H1 (cell line): ENCODE measurements around the gene LRP1. TPM values are rescaled to one million over a fixed set of nuclear protein-coding genes. Genes with fewer than 3 reads are reported as not detected.
A peak's percentile ranks its signal among the peaks of the same experiment; 100 is the strongest.

Source experiments
- CTCF ChIA-PET: fragments of 300-600 bp; sonication (Branson Sonifier 250); formaldehyde crosslinking; loops from one replicate; lab custom pipeline; 2021; ENCODE audit not compliant: partially characterized antibody; lab: Charles Lee
- POLR2A ChIA-PET: fragments of 300-600 bp; sonication (Branson Sonifier 250); formaldehyde crosslinking; loops from one replicate; lab custom pipeline; 2021; ENCODE audit warnings: inconsistent platforms; ENCODE audit not compliant: partially characterized antibody; lab: Charles Lee
- DNase-seq, 2 experiments: peaks; one replicate each; pipeline versions ENCODE4 v3.0.0 to v3.0.0-alpha.2; 2010 to 2022; ENCODE audit warnings: low spot score in 2 of 2, low read depth in 1 of 2, mixed read lengths in 1 of 2
- FAIRE-seq: peaks from 2 replicates; lab custom pipeline; 2011; peaks lifted over from hg19 to GRCh38; lab: Jason Lieb, UNC
- H2AFZ ChIP-seq: 2 replicates; pipeline ENCODE4 v1.8.1; 2012; ENCODE audit warnings: low read length, inconsistent platforms
- H2AK5ac ChIP-seq: 2 replicates; pipeline ENCODE4 v1.6.1; 2013; ENCODE audit warnings: low read depth, low read length
- H2BK120ac ChIP-seq: replicated peaks from 2 replicates; pipeline ENCODE3; 2013; ENCODE audit warnings: low read depth, low read length, inconsistent platforms
- H2BK12ac ChIP-seq: 2 replicates; pipeline ENCODE4 v1.6.1; 2013; ENCODE audit warnings: low read depth, low read length
- H2BK15ac ChIP-seq: 2 replicates; pipeline ENCODE4 v1.6.1; 2013; ENCODE audit warnings: low read length
- H2BK20ac ChIP-seq: 2 replicates; pipeline ENCODE4 v1.6.1; 2013; ENCODE audit warnings: low read length
- H2BK5ac ChIP-seq: 2 replicates; pipeline ENCODE4 v1.6.1; 2013; ENCODE audit warnings: low read depth, low read length
- H3K14ac ChIP-seq: 2 replicates; pipeline ENCODE4 v1.6.1; 2013; ENCODE audit warnings: inconsistent platforms; ENCODE audit not compliant: insufficient read length
- H3K18ac ChIP-seq: 2 replicates; pipeline ENCODE4 v1.6.1; 2013; ENCODE audit warnings: low read length; ENCODE audit errors: extremely low read depth
- H3K23ac ChIP-seq: 2 replicates; pipeline ENCODE4 v1.6.1; 2013; ENCODE audit warnings: inconsistent platforms; ENCODE audit not compliant: insufficient read length
- H3K23me2 ChIP-seq: 2 replicates; pipeline ENCODE4 v1.6.1; 2013; ENCODE audit warnings: low read depth, low read length
- H3K27ac ChIP-seq: 2 replicates; pipeline ENCODE4 v1.6.1; 2011; ENCODE audit warnings: low read depth, low read length, inconsistent platforms
- H3K27me3 ChIP-seq, 4 experiments: replicated peaks in 1 of 4; 1 replicate in 1 of 4; 2 replicates in 3 of 4; pipeline versions ENCODE4 v1.6.1 to v1.8.1; 2011 to 2013; ENCODE audit warnings: low read length in 3 of 4, mild to moderate bottlenecking in 3 of 4, inconsistent platforms in 2 of 4, mixed read lengths in 2 of 4, moderate library complexity in 1 of 4; ENCODE audit not compliant: control insufficient read depth in 3 of 4, insufficient read depth in 3 of 4; ENCODE audit errors: extremely low read depth in 1 of 4
- H3K36me3 ChIP-seq, 4 experiments: 2 replicates each; pipeline versions ENCODE4 v1.6.1 to v1.8.1; 2011 to 2013; ENCODE audit warnings: mild to moderate bottlenecking in 4 of 4, low read length in 3 of 4, moderate library complexity in 2 of 4, control low read depth in 1 of 4, inconsistent platforms in 1 of 4; ENCODE audit not compliant: insufficient read depth in 4 of 4, control insufficient read depth in 2 of 4
- H3K4ac ChIP-seq: replicated peaks from 2 replicates; pipeline ENCODE3; 2013; ENCODE audit warnings: low read length, low read depth, mixed read lengths, inconsistent platforms; ENCODE audit not compliant: insufficient read length
- H3K4me1 ChIP-seq, 4 experiments: replicated peaks in 1 of 4; 1 replicate in 1 of 4; 2 replicates in 3 of 4; pipeline versions ENCODE4 v1.6.1 to v1.8.1; 2011 to 2013; ENCODE audit warnings: low read length in 3 of 4, inconsistent platforms in 2 of 4, mixed read lengths in 1 of 4; ENCODE audit not compliant: insufficient read depth in 4 of 4, control insufficient read depth in 3 of 4
- H3K4me2 ChIP-seq, 2 experiments: 2 replicates each; pipeline versions ENCODE4 v1.6.1 to v1.8.1; 2011 to 2013; ENCODE audit warnings: low read depth in 2 of 2, low read length in 2 of 2, control low read depth in 1 of 2, inconsistent platforms in 1 of 2, mild to moderate bottlenecking in 1 of 2; ENCODE audit not compliant: insufficient read depth in 1 of 2
- H3K4me3 ChIP-seq, 4 experiments: fragments of 200-600, 300-600 bp in 1 of 4; sonication (generic), shearing (Covaris generic), sonication (Bioruptor Twin) in 1 of 4; 2 replicates each; pipeline versions ENCODE4 v1.5.1 to v1.8.1; 2011 to 2016; ENCODE audit warnings: low read length in 4 of 4, low read depth in 3 of 4, control low read depth in 2 of 4, inconsistent platforms in 2 of 4, mild to moderate bottlenecking in 2 of 4, mixed read lengths in 1 of 4, moderate library complexity in 1 of 4; ENCODE audit not compliant: insufficient read depth in 2 of 4; ENCODE audit errors: extremely low read depth in 1 of 4
- H3K56ac ChIP-seq: replicated peaks from 2 replicates; pipeline ENCODE3; 2013; ENCODE audit warnings: low read depth, mild to moderate bottlenecking, mixed read lengths, low read length, inconsistent platforms; ENCODE audit not compliant: insufficient read length
- H3K79me1 ChIP-seq: 2 replicates; pipeline ENCODE4 v1.6.1; 2013; ENCODE audit warnings: low read depth, low read length, control low read depth
- H3K79me2 ChIP-seq, 2 experiments: 2 replicates each; pipeline versions ENCODE4 v1.6.1 to v1.8.1; 2012 to 2013; ENCODE audit warnings: low read length in 2 of 2, mild to moderate bottlenecking in 2 of 2, inconsistent platforms in 1 of 2; ENCODE audit not compliant: insufficient read depth in 2 of 2, control insufficient read depth in 1 of 2
- H3K9ac ChIP-seq, 4 experiments: replicated peaks in 1 of 4; 1 replicate in 1 of 4; 2 replicates in 3 of 4; pipeline versions ENCODE4 v1.6.1 to v1.8.1; 2011 to 2013; ENCODE audit warnings: low read depth in 3 of 4, low read length in 3 of 4, control low read depth in 2 of 4, mild to moderate bottlenecking in 2 of 4, moderate library complexity in 2 of 4, inconsistent platforms in 1 of 4; ENCODE audit errors: extremely low read depth in 1 of 4
- H3K9me3 ChIP-seq, 2 experiments: 2 replicates each; pipeline versions ENCODE4 v1.6.1 to v1.8.1; 2012 to 2013; ENCODE audit warnings: mild to moderate bottlenecking in 2 of 2, moderate library complexity in 2 of 2, control low read depth in 1 of 2, inconsistent platforms in 1 of 2, low read depth in 1 of 2, low read length in 1 of 2, mixed read lengths in 1 of 2; ENCODE audit not compliant: insufficient read depth in 2 of 2
- H4K20me1 ChIP-seq, 2 experiments: replicated peaks in 1 of 2; 2 replicates each; pipeline versions ENCODE3 to v1.8.1; 2011 to 2013; ENCODE audit warnings: inconsistent platforms in 2 of 2, low read length in 2 of 2, mild to moderate bottlenecking in 1 of 2; ENCODE audit not compliant: insufficient read depth in 2 of 2, control insufficient read depth in 1 of 2
- H4K5ac ChIP-seq: 2 replicates; pipeline ENCODE4 v1.6.1; 2013; ENCODE audit warnings: low read length, low read depth, mixed read lengths, inconsistent platforms; ENCODE audit not compliant: insufficient read length
- H4K8ac ChIP-seq: 2 replicates; pipeline ENCODE4 v1.8.0; 2013; ENCODE audit warnings: mild to moderate bottlenecking, moderate library complexity, low read length, inconsistent platforms; ENCODE audit not compliant: insufficient read depth; ENCODE audit errors: extremely low read depth
- H4K91ac ChIP-seq: replicated peaks from 2 replicates; pipeline ENCODE3; 2013; ENCODE audit warnings: low read length, mixed read lengths, inconsistent platforms; ENCODE audit not compliant: insufficient read length
- EZH2 ChIP-seq: fragments of 200-600 bp; sonication (generic); IDR thresholded peaks from 2 replicates; pipeline ENCODE4 v1.7.1; 2012; ENCODE audit warnings: low read depth, mild to moderate bottlenecking, moderate library complexity, low read length, inconsistent platforms; ENCODE audit not compliant: severe bottlenecking
- NANOG ChIP-seq: IDR thresholded peaks from 2 replicates; pipeline ENCODE4 v1.6.1; 2011; ENCODE audit warnings: low read length, low read depth, mild to moderate bottlenecking, inconsistent platforms; ENCODE audit not compliant: insufficient read depth, poor library complexity, severe bottlenecking
- NRF1 ChIP-seq: IDR thresholded peaks from 2 replicates; pipeline ENCODE4 v1.6.1; 2011; ENCODE audit warnings: mild to moderate bottlenecking, low read depth, low read length, improper control_type of control experiment
- SP1 ChIP-seq: IDR thresholded peaks from 2 replicates; pipeline ENCODE4 v1.6.1; 2011; ENCODE audit warnings: low read depth, low read length
- SP4 ChIP-seq: IDR thresholded peaks from 2 replicates; pipeline ENCODE4 v1.6.1; 2012; ENCODE audit warnings: low read length, inconsistent platforms
- TCF12 ChIP-seq: IDR thresholded peaks from 2 replicates; pipeline ENCODE4 v1.6.1; 2011; ENCODE audit warnings: low read depth, mild to moderate bottlenecking, low read length
- WGBS, 2 experiments: shearing (Covaris generic) in 1 of 2; methylation state at CpG; one replicate each; pipeline versions ENCODE4 v1.1.6 to v1.1.7; 2013 to 2015; ENCODE audit warnings: low lambda C conversion rate in 2 of 2, mixed read lengths in 2 of 2, inconsistent platforms in 1 of 2, low coverage in 1 of 2, missing lambda C conversion rate in 1 of 2; ENCODE audit not compliant: insufficient replicate concordance in 2 of 2, insufficient coverage in 1 of 2, insufficient read length in 1 of 2; ENCODE audit errors: extremely low coverage in 1 of 2, missing lambda C conversion rate in 1 of 2; 5-methylcytosine and 5-hydroxymethylcytosine counted together
- polyA plus RNA-seq, 7 experiments: library from polyadenylated mRNA; depleted of rRNA in 3 of 7; stranded (reverse) in 5 of 7; unstranded in 2 of 7; fragments of >200 nt in 5 of 7; fragments of 200-250 nt in 2 of 7; gene quantifications; 1 replicate in 5 of 7; 2 replicates in 1 of 7; 4 replicates in 1 of 7; pipeline versions ENCODE4 v1.2.1 to v1.2.3, GENCODE V29; 2011 to 2013; ENCODE audit warnings: missing spikeins in 2 of 7, mixed read lengths in 2 of 7
- total RNA-seq: library from RNA; stranded (reverse); fragmentation: NEBNext Ultra II Directional; extraction: Animal tissue kit (Norgen Biotek cat#: 25700); gene quantifications from 2 replicates; pipeline ENCODE4 v1.2.1, GENCODE V29; 2021
- TF ChIP-seq, protein P1 (sequence below), 3 experiments: IDR thresholded peaks; 1 replicate in 2 of 3; 2 replicates in 1 of 3; pipeline versions ENCODE4 v1.5.1 to v1.6.1; 2011; ENCODE audit warnings: low read length in 3 of 3, mild to moderate bottlenecking in 3 of 3, inconsistent platforms in 2 of 3, low read depth in 1 of 3, moderate library complexity in 1 of 3; ENCODE audit not compliant: insufficient read depth in 1 of 3; ENCODE audit errors: control extremely low read depth in 1 of 3

LRP1 gene
- total and polyA plus RNA-seq, 2 of the 8 experiments (the other 6 are each of a cell fraction or from before 2014, with no cell fraction given) = 35.3 to 92.5 TPM

- Histone ChIP-seq H2BK5ac (peak overlapping the region; percentile 82; the same call in 1 of the 2 replicates), H4K91ac (no peak overlapping the region), H3K79me2 (no peaks in the 10 kb centered on the region), H3K4me2 (peak overlapping the region; percentile 38 to 47; a peak in 3 of 4 replicates), H2AK5ac (no peak overlapping the region), H3K27ac (no peak overlapping the region), H3K14ac (no peak overlapping the region), H3K18ac (no peak overlapping the region), H3K9me3 (no peaks in the 10 kb centered on the region; a peak in 1 of 4 replicates), H3K4me3 (no peak overlapping the region), H3K56ac (no peak overlapping the region), H3K27me3 (peaks cover 5 to 18% (median 16%) of the 10 kb centered on the region in 4 experiments), H4K8ac (no peak overlapping the region), H3K4ac (no peak overlapping the region), H3K36me3 (no peaks in the 10 kb centered on the region), H3K9ac (no peak overlapping the region), H2BK15ac (no peak overlapping the region; the same call in 1 of the 2 replicates), H2AFZ (no peak overlapping the region), H3K23ac (no peak overlapping the region), H2BK120ac (no peak overlapping the region), H4K20me1 (no peaks in the 10 kb centered on the region)
- 35% methylated on average over 1 of the region's 1 CpG; no CpG with 5 or more reads in 1 of the 2 experiments for WGBS, 2 experiments
- FAIRE-seq = no peak
- CTCF ChIA-PET = interaction anchor here (0.6 to 27.9 kb wide), 16 partner anchors 8 to 230 kb away, joined by 3 to 726 read pairs (median 3); partner anchors contain the start of genes GLI1, INHBE, NXPH4 and SHMT2
- TF ChIP-seq TCF12 (no peak), NRF1 (peak; percentile 40; the same call in 1 of the 2 replicates), SP1 (no peak), SP4 (no peak), EZH2 (no peak), NANOG (peak; percentile 86)
- TF ChIP-seq, protein P1, sequence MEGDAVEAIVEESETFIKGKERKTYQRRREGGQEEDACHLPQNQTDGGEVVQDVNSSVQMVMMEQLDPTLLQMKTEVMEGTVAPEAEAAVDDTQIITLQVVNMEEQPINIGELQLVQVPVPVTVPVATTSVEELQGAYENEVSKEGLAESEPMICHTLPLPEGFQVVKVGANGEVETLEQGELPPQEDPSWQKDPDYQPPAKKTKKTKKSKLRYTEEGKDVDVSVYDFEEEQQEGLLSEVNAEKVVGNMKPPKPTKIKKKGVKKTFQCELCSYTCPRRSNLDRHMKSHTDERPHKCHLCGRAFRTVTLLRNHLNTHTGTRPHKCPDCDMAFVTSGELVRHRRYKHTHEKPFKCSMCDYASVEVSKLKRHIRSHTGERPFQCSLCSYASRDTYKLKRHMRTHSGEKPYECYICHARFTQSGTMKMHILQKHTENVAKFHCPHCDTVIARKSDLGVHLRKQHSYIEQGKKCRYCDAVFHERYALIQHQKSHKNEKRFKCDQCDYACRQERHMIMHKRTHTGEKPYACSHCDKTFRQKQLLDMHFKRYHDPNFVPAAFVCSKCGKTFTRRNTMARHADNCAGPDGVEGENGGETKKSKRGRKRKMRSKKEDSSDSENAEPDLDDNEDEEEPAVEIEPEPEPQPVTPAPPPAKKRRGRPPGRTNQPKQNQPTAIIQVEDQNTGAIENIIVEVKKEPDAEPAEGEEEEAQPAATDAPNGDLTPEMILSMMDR (IDR thresholded peaks at IDR 0.05; ENCODE audit: control extremely low read depth in 1 of 3, insufficient read depth in 1 of 3, low read depth in 1 of 3, low read length in 3 of 3) = peak in 1 of 3 experiments; percentile 6; a peak in 1 of 4 replicates
- TF ChIP-seq, all 59 proteins: peak for 3
- Histone ChIP-seq H3K23me2 (peaks cover 2% of the 10 kb centered on the region; the same call in 1 of the 2 replicates), H3K4me1 (peaks cover 5 to 16% (median 11%) of the 10 kb centered on the region in 4 experiments), H3K79me1 (no peaks in the 10 kb centered on the region), H2BK20ac (0 out of 2 replicates have a peak overlapping the region, but pooled peaks have one; percentile 9), H2BK12ac (0 out of 2 replicates have a peak overlapping the region, but pooled peaks have one; percentile 75), H4K5ac (no peak overlapping the region)
- POLR2A ChIA-PET = interaction anchor here (0.9 to 23.7 kb wide), 9 partner anchors 17 to 214 kb away, joined by 3 to 852 read pairs (median 4); partner anchors contain the start of genes NXPH4 and SHMT2
- no peak for DNase-seq
These were observed 118.8 kb downstream of the LRP1 start for GRCh38 chr12:57247041-57247440.
